A549 (cell line): ENCODE results near the gene TTLL9. TPM values are rescaled to one million over a fixed set of nuclear protein-coding genes. Genes with fewer than 3 reads are reported as not detected.
A peak's percentile ranks its signal among the peaks of the same experiment; 100 is the strongest.

Experiments
- ATAC-seq, 2 experiments: fragments of 200-7000 bp in 1 of 2; fragments of >200 bp in 1 of 2; cut with Nextera tagmentation in 1 of 2; cut with Tn5 transposase in 1 of 2; 3 replicates each; pipeline versions ENCODE4 v1.8.0 to v1.9.1; 2018 to 2020; ENCODE audit warnings: mild to moderate bottlenecking in 1 of 2, moderate library complexity in 1 of 2
- CTCF ChIA-PET: fragments of 300-600 bp; sonication (Branson Sonifier 250); formaldehyde crosslinking; extraction: SDS; loops from one replicate; lab custom pipeline; 2021; ENCODE audit warnings: antibody characterized with exemption, inconsistent platforms; lab: Yijun Ruan, JAX
- POLR2A ChIA-PET: fragments of 350-600 bp; formaldehyde crosslinking; extraction: SDS; loops from one replicate; lab custom pipeline; 2021; ENCODE audit warnings: antibody characterized with exemption, inconsistent platforms; lab: Yijun Ruan, JAX
- DNase-seq, 2 experiments: peaks; one replicate each; pipeline versions ENCODE4 v3.0.0 to v3.0.0-alpha.2; 2011 to 2016; ENCODE audit warnings: low read depth in 1 of 2, low spot score in 1 of 2
- FAIRE-seq: peaks from 2 replicates; lab custom pipeline; 2011; peaks lifted over from hg19 to GRCh38; lab: Jason Lieb, UNC
- H3K27ac ChIP-seq, 2 experiments: fragments of >200 bp; sonication (Bioruptor Twin); formaldehyde crosslinking; 3 replicates each; pipeline ENCODE4 v1.5.1; 2016 to 2017
- H3K4me1 ChIP-seq: fragments of >200 bp; sonication (Bioruptor Twin); formaldehyde crosslinking; 3 replicates; pipeline ENCODE4 v1.6.1; 2016
- H3K4me2 ChIP-seq: fragments of >200 bp; sonication (Bioruptor Twin); formaldehyde crosslinking; 3 replicates; pipeline ENCODE4 v1.6.1; 2016
- H3K4me3 ChIP-seq: fragments of >200 bp; sonication (Bioruptor Twin); formaldehyde crosslinking; 3 replicates; pipeline ENCODE4 v1.5.1; 2016
- H3K9me3 ChIP-seq: fragments of >200 bp; sonication (Bioruptor Twin); formaldehyde crosslinking; 3 replicates; pipeline ENCODE4 v1.6.1; 2016
- BHLHE40 ChIP-seq: IDR thresholded peaks from 2 replicates; pipeline ENCODE4 v1.6.1; 2012; ENCODE audit warnings: low read depth, low read length, inconsistent platforms
- CBX2 ChIP-seq: fragments of 200-600 bp; sonication (generic); IDR thresholded peaks from 2 replicates; pipeline ENCODE4 v1.6.1; 2016; ENCODE audit warnings: low read depth, mild to moderate bottlenecking, borderline replicate concordance
- EHF ChIP-seq: fragments of 250-450 bp; sonication (Bioruptor Pico); IDR thresholded peaks from 2 replicates; pipeline ENCODE4 v1.5.0; 2020; ENCODE audit warnings: mild to moderate bottlenecking
- ESRRA ChIP-seq: fragments of 150-350 bp; IDR thresholded peaks from 2 replicates; pipeline ENCODE4 v1.6.1; 2014; ENCODE audit warnings: mild to moderate bottlenecking, low read length, borderline replicate concordance
- FOSB ChIP-seq: fragments of 250-450 bp; sonication (Bioruptor Pico); IDR thresholded peaks from 2 replicates; pipeline ENCODE4 v1.5.0; 2020; ENCODE audit warnings: mild to moderate bottlenecking, moderate library complexity
- FOSL2 ChIP-seq, 2 experiments: fragments of 450-650 bp in 1 of 2; fragments of >200 bp in 1 of 2; sonication (Bioruptor Twin) in 1 of 2; formaldehyde crosslinking; IDR thresholded peaks; 2 replicates each; pipeline versions ENCODE4 v1.5.0 to v1.6.1; 2016 to 2020; ENCODE audit warnings: mild to moderate bottlenecking in 1 of 2, moderate library complexity in 1 of 2
- GATA3 ChIP-seq: IDR thresholded peaks from 2 replicates; pipeline ENCODE4 v1.6.1; 2012; ENCODE audit warnings: borderline replicate concordance
- HEYL ChIP-seq: fragments of 250-450 bp; sonication (Bioruptor Pico); IDR thresholded peaks from 2 replicates; pipeline ENCODE4 v1.8.0; 2021; ENCODE audit warnings: mild to moderate bottlenecking, moderate library complexity
- JUNB ChIP-seq: fragments of >200 bp; sonication (Bioruptor Twin); formaldehyde crosslinking; IDR thresholded peaks from 2 replicates; pipeline ENCODE4 v1.6.1; 2016
- MAFK ChIP-seq: fragments of 450-650 bp; IDR thresholded peaks from 2 replicates; pipeline ENCODE4 v1.6.1; 2014; ENCODE audit not compliant: partially characterized antibody
- MAZ ChIP-seq: fragments of 150-350 bp; IDR thresholded peaks from 2 replicates; pipeline ENCODE4 v1.6.1; 2014; ENCODE audit warnings: antibody characterized with exemption, low read depth, low read length, borderline replicate concordance
- MYC ChIP-seq: IDR thresholded peaks from 2 replicates; pipeline ENCODE4 v1.6.1; 2012; ENCODE audit warnings: mild to moderate bottlenecking, inconsistent platforms, low read length, improper control_type of control experiment, borderline replicate concordance
- NFE2L2 ChIP-seq: fragments of 150-350 bp; conservative IDR thresholded peaks from 2 replicates; pipeline ENCODE4 v1.6.1; 2014; ENCODE audit warnings: low read length
- NPAS2 ChIP-seq: fragments of 250-450 bp; sonication (Bioruptor Pico); IDR thresholded peaks from 2 replicates; pipeline ENCODE4 v1.8.0; 2022; ENCODE audit warnings: mild to moderate bottlenecking, moderate library complexity, borderline replicate concordance
- NR3C1 ChIP-seq: fragments of >200 bp; sonication (Bioruptor Twin); formaldehyde crosslinking; IDR thresholded peaks from 3 replicates; pipeline ENCODE4 v1.6.1; 2017
- POLR2AphosphoS2 ChIP-seq: conservative IDR thresholded peaks from 2 replicates; pipeline ENCODE4 v1.6.1; 2012; ENCODE audit warnings: low read length, improper control_type of control experiment, inconsistent platforms
- RARB ChIP-seq: fragments of 250-450 bp; sonication (Bioruptor Pico); IDR thresholded peaks from 2 replicates; pipeline ENCODE4 v1.8.0; 2021; ENCODE audit warnings: mild to moderate bottlenecking, moderate library complexity
- RCOR1 ChIP-seq: fragments of 150-350 bp; IDR thresholded peaks from 2 replicates; pipeline ENCODE4 v1.6.1; 2014; ENCODE audit warnings: antibody characterized with exemption, low read length, low read depth
- TFCP2L1 ChIP-seq: fragments of 250-450 bp; sonication (Bioruptor Pico); IDR thresholded peaks from 2 replicates; pipeline ENCODE4 v1.5.0; 2021; ENCODE audit warnings: mild to moderate bottlenecking
- TP53 ChIP-seq: fragments of 250-450 bp; sonication (Bioruptor Pico); IDR thresholded peaks from 2 replicates; pipeline ENCODE4 v1.5.0; 2021; ENCODE audit warnings: mild to moderate bottlenecking, moderate library complexity
- ZSCAN20 ChIP-seq: fragments of 250-450 bp; sonication (Bioruptor Pico); IDR thresholded peaks from 2 replicates; pipeline ENCODE4 v1.8.0; 2022; ENCODE audit warnings: mild to moderate bottlenecking, moderate library complexity
- WGBS: methylation state at CpG from one replicate; pipeline ENCODE4 v1.1.6; 2017; ENCODE audit errors: missing lambda C conversion rate; 5-methylcytosine and 5-hydroxymethylcytosine counted together
- polyA minus RNA-seq: library from RNA; depleted of rRNA, polyadenylated mRNA; stranded (reverse); fragments of >200 nt; gene quantifications from 2 replicates; pipeline ENCODE4 v1.2.3, GENCODE V29; 2011; rRNA and poly(A)+ RNA removed
- polyA plus RNA-seq, 4 experiments: library from polyadenylated mRNA; depleted of rRNA in 3 of 4; stranded (reverse); fragments of >200 nt; fragmentation: RNase III in 1 of 4; extraction: RNeasy Plus Mini Kit Qiagen cat#74134 plus additional on column Dnase treatment in 1 of 4; gene quantifications; 2 replicates in 3 of 4; 3 replicates in 1 of 4; pipeline ENCODE4 v1.2.3, GENCODE V29; 2011 to 2017
- TF ChIP-seq, protein P1 (sequence below): fragments of >200 bp; sonication (Bioruptor Twin); formaldehyde crosslinking; IDR thresholded peaks from 3 replicates; pipeline ENCODE4 v1.6.1; 2016
- TF ChIP-seq, protein P2 (sequence below): fragments of >200 bp; sonication (Bioruptor Twin); formaldehyde crosslinking; IDR thresholded peaks from 3 replicates; pipeline ENCODE4 v1.5.1; 2016

TTLL9 gene, protein sequence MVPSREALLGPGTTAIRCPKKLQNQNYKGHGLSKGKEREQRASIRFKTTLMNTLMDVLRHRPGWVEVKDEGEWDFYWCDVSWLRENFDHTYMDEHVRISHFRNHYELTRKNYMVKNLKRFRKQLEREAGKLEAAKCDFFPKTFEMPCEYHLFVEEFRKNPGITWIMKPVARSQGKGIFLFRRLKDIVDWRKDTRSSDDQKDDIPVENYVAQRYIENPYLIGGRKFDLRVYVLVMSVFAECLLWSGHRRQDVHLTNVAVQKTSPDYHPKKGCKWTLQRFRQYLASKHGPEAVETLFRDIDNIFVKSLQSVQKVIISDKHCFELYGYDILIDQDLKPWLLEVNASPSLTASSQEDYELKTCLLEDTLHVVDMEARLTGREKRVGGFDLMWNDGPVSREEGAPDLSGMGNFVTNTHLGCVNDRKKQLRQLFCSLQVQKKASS
- 0.06 and 0.08 TPM in 2 replicates for polyA plus RNA-seq (2011; rRNA removed)
- polyA plus RNA-seq (2012; cell fraction: cytosol; rRNA removed) = 0.04 TPM in 2 replicates
- polyA plus RNA-seq (2012; cell fraction: nucleus; rRNA removed) = 0.02 and 0.16 TPM in 2 replicates
- 0.04 to 0.24 TPM (median 0.15 TPM) in 3 replicates for polyA plus RNA-seq (2017; fragmentation: RNase III; extraction: RNeasy Plus Mini Kit Qiagen cat#74134 plus additional on column Dnase treatment)
- polyA minus RNA-seq = 0.12 and 0.63 TPM in 2 replicates

DNA sequence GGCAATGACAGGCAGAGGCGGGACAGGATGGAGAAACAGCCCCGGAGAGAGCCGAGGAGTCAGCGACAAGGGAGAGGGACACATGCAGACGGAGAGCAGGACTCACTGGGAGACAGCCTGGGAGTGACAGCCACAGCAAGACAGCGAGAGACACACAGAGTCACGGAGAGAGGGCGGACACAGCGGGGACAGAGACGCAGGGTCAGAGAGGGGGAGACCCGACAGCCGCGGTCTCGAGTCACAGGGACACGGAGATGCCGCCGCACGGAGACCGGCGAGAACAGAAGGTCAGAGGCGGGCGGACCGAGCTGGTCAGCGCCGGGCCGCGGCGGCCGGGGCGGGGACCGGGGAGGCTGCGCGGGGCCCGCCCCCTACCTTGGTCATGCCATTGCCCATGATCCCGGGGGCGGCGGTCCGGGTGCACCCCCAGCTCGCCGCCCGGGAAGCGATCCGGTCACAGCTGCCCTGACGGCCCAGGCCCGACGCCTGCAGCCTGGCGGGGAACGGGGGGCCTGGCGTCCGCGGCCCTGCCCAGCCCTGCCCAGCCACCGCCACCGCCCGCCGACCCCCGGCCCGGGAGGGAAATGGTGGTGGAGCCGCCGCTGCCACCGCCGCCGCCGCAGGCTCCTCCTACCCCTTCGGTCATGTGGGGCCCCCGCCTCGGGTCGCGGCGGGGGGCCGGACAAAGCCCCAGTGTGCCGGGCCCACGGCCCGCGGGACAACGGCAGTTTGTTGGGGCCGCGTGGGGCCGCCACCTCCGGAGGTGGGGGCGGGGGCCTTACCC, at the start of gene TTLL9, which contains the start of gene DUSP15:
TSS of gene TTLL9 (plus strand) at position 693 of the 784 bp plus-strand sequence. CDS start 493 bp downstream, outside the sequence.
TSS of gene DUSP15 (minus strand) at position 586 of the 784 bp plus-strand sequence. CDS start at position 396, 190 bp downstream.
- H3K27ac ChIP-seq = peak within 1 kb of the TSS; percentile 66 to 90
- FAIRE-seq (no peak), DNase-seq (no peak), ATAC-seq (peak; percentile 66 to 83)
- peak within 1 kb of the TSS; percentile 99 for H3K4me2 ChIP-seq
- ChIA-PET CTCF (interaction anchor here (1.3 to 3.4 kb wide), 3 partner anchors 12 to 23 kb away, joined by 4 to 10 read pairs (median 6); no protein-coding TSS in a partner anchor), POLR2A (interaction anchor here (1.3 kb wide), 1 partner anchor 9 kb away, joined by 5 read pairs; no protein-coding TSS in a partner anchor)
- TF ChIP-seq FOSL2 (IDR thresholded peaks at IDR 0.05) = no peak
- no peak for TF ChIP-seq FOSL2 (CRISPR knock-in tag; IDR thresholded peaks at IDR 0.05)
- no peak for TF ChIP-seq NR3C1
- TF ChIP-seq MAZ = no peak
- no peak for TF ChIP-seq TFCP2L1 (CRISPR knock-in tag)
- TF ChIP-seq POLR2AphosphoS2 = no peak
- no peak for TF ChIP-seq NFE2L2
- TF ChIP-seq, protein P1, sequence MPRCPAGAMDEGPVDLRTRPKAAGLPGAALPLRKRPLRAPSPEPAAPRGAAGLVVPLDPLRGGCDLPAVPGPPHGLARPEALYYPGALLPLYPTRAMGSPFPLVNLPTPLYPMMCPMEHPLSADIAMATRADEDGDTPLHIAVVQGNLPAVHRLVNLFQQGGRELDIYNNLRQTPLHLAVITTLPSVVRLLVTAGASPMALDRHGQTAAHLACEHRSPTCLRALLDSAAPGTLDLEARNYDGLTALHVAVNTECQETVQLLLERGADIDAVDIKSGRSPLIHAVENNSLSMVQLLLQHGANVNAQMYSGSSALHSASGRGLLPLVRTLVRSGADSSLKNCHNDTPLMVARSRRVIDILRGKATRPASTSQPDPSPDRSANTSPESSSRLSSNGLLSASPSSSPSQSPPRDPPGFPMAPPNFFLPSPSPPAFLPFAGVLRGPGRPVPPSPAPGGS = no peak
- TF ChIP-seq, protein P2, sequence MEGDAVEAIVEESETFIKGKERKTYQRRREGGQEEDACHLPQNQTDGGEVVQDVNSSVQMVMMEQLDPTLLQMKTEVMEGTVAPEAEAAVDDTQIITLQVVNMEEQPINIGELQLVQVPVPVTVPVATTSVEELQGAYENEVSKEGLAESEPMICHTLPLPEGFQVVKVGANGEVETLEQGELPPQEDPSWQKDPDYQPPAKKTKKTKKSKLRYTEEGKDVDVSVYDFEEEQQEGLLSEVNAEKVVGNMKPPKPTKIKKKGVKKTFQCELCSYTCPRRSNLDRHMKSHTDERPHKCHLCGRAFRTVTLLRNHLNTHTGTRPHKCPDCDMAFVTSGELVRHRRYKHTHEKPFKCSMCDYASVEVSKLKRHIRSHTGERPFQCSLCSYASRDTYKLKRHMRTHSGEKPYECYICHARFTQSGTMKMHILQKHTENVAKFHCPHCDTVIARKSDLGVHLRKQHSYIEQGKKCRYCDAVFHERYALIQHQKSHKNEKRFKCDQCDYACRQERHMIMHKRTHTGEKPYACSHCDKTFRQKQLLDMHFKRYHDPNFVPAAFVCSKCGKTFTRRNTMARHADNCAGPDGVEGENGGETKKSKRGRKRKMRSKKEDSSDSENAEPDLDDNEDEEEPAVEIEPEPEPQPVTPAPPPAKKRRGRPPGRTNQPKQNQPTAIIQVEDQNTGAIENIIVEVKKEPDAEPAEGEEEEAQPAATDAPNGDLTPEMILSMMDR = no peak
- TF ChIP-seq RARB = no peak
- no peak for TF ChIP-seq HEYL (CRISPR knock-in tag)
- TF ChIP-seq EHF (CRISPR knock-in tag) = no peak
- H3K9me3 ChIP-seq = no peaks in the 10 kb centered on the region
- peak within 1 kb of the TSS; percentile 70 for H3K4me3 ChIP-seq
- peaks cover 12% of the 10 kb centered on the region; the same call in 2 of the 3 replicates for H3K4me1 ChIP-seq
- 9% methylated on average over 22 of the region's 80 CpGs for WGBS

DNA sequence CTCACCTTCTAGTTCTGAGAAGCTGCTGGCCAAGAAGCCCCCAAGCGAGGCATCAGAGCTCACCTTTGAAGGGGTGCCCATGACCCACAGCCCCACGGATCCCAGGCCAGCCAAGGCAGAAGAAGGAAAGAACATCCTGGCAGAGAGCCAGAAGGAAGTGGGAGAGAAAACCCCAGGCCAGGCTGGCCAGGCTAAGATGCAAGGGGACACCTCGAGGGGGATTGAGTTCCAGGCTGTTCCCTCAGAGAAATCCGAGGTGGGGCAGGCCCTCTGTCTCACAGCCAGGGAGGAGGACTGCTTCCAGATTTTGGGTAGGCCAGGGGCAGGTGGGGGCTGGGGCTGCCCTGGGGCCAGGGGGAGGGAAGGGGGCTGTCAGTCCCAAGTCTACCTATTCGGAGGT, 49.0 kb upstream of the TTLL9 start:
- POLR2A ChIA-PET = no interaction called here
- DNase-seq = no peak
- H3K27ac ChIP-seq = 0 out of 6 replicates have a peak overlapping the region, but pooled peaks of 1 of the 2 experiments have one; percentile 5
- FAIRE-seq = no peak
- 28% methylated on average over 4 of the region's 5 CpGs for WGBS
- peaks cover 23% of the 10 kb centered on the region; the same call in 2 of the 3 replicates for H3K4me1 ChIP-seq
- CTCF ChIA-PET = interaction anchor here (0.8 to 6.8 kb wide), 6 partner anchors 13 to 209 kb away, joined by 4 to 133 read pairs (median 72); partner anchors contain the start of gene PDRG1
- no peaks in the 10 kb centered on the region for H3K9me3 ChIP-seq
- TF ChIP-seq GATA3 = no peak
- no peak for TF ChIP-seq MAFK
- no peak for TF ChIP-seq EHF (CRISPR knock-in tag)
- TF ChIP-seq ZSCAN20 (CRISPR knock-in tag) = no peak
- no peak for TF ChIP-seq RCOR1
- no peak for TF ChIP-seq CBX2
- TF ChIP-seq NPAS2 (CRISPR knock-in tag) = no peak
- no peak for TF ChIP-seq TP53 (CRISPR knock-in tag)
- no peak for TF ChIP-seq FOSB (CRISPR knock-in tag)
- no peak for TF ChIP-seq POLR2AphosphoS2
- no peak for TF ChIP-seq HEYL (CRISPR knock-in tag)
- TF ChIP-seq MYC = no peak
- no peak for TF ChIP-seq JUNB
- no peak for TF ChIP-seq ESRRA
- TF ChIP-seq BHLHE40 = no peak
- no peak overlapping the region for H3K4me2 ChIP-seq
- no peak overlapping the region for H3K4me3 ChIP-seq
- no peak for ATAC-seq
